ENCODE data around the gene PHACTR3.

Gene PHACTR3

GRCh38 chr20:59770851-59771250 lies 166.5 kb downstream of the PHACTR3 start:
- Histone ChIP-seq H3K27ac (ENCODE audit: low read length, poor library complexity, severe bottlenecking) (no peak overlapping the region), H2BK120ac (ENCODE audit: low read depth, low read length) (no peak overlapping the region), H2BK15ac (ENCODE audit: low read depth, poor library complexity, severe bottlenecking) (no peak overlapping the region), H3K14ac (ENCODE audit: low read length in 2 of 2) (no peak overlapping the region), H3K4ac (ENCODE audit: low read depth in 1 of 2, low read length in 2 of 2) (no peak overlapping the region), H3K9ac (ENCODE audit: low read length) (no peak overlapping the region), H3K23ac (ENCODE audit: low read length in 2 of 2) (no peak overlapping the region), H2AK5ac (ENCODE audit: low read length, severe bottlenecking) (no peak overlapping the region), H3K27me3 (ENCODE audit: control insufficient read depth in 1 of 2, insufficient read depth in 1 of 2, low read length in 2 of 2) (peaks cover 0 to 32% of the 10 kb centered on the region in 2 experiments), H3K4me3 (ENCODE audit: insufficient read depth in 1 of 2, low read depth in 1 of 2, low read length in 2 of 2) (no peak overlapping the region), H2BK12ac (ENCODE audit: low read length in 2 of 2) (no peak overlapping the region), H3K18ac (ENCODE audit: low read depth in 1 of 2, low read length in 2 of 2) (no peak overlapping the region), H3K9me3 (ENCODE audit: control insufficient read depth, low read length) (no peaks in the 10 kb centered on the region), H4K8ac (ENCODE audit: low read length) (no peak overlapping the region), H4K91ac (ENCODE audit: low read length) (no peak overlapping the region), H3K4me1 (ENCODE audit: control insufficient read depth, insufficient read depth, low read depth, low read length) (no peaks in the 10 kb centered on the region), H3K79me1 (replicated peaks; ENCODE audit: low read length, poor library complexity, severe bottlenecking) (no peaks in the 10 kb centered on the region), H2AFZ (ENCODE audit: low read depth, low read length) (no peak overlapping the region), H3K4me2 (ENCODE audit: low read length, poor library complexity, severe bottlenecking) (no peak overlapping the region), H2BK5ac (ENCODE audit: low read depth, low read length, poor library complexity, severe bottlenecking) (no peak overlapping the region), H3K36me3 (ENCODE audit: control insufficient read depth in 1 of 2, insufficient read depth in 2 of 2, low read depth in 1 of 2, low read length in 2 of 2) (no peaks in the 10 kb centered on the region)
- 69% methylated on average over 7 of the region's 7 CpGs for WGBS
- DNase-seq, result no peak

- Histone ChIP-seq H3K18ac (ENCODE audit: low read depth in 1 of 2, low read length in 2 of 2) (no peak overlapping the region), H2AFZ (ENCODE audit: low read depth, low read length) (no peak overlapping the region), H3K4ac (ENCODE audit: low read depth in 1 of 2, low read length in 2 of 2) (no peak overlapping the region), H3K4me2 (ENCODE audit: low read length, poor library complexity, severe bottlenecking) (no peak overlapping the region), H3K27me3 (ENCODE audit: control insufficient read depth in 1 of 2, insufficient read depth in 1 of 2, low read length in 2 of 2) (peaks cover 0 to 35% of the 10 kb centered on the region in 2 experiments), H2BK120ac (ENCODE audit: low read depth, low read length) (no peak overlapping the region), H3K4me1 (ENCODE audit: control insufficient read depth, insufficient read depth, low read depth, low read length) (no peaks in the 10 kb centered on the region), H3K79me1 (replicated peaks; ENCODE audit: low read length, poor library complexity, severe bottlenecking) (no peaks in the 10 kb centered on the region), H3K14ac (ENCODE audit: low read length in 2 of 2) (no peak overlapping the region), H4K8ac (ENCODE audit: low read length) (no peak overlapping the region), H2BK5ac (ENCODE audit: low read depth, low read length, poor library complexity, severe bottlenecking) (no peak overlapping the region), H2BK12ac (ENCODE audit: low read length in 2 of 2) (no peak overlapping the region), H2BK15ac (ENCODE audit: low read depth, poor library complexity, severe bottlenecking) (no peak overlapping the region), H2AK5ac (ENCODE audit: low read length, severe bottlenecking) (no peak overlapping the region), H3K9ac (ENCODE audit: low read length) (no peak overlapping the region), H4K91ac (ENCODE audit: low read length) (no peak overlapping the region), H3K4me3 (ENCODE audit: insufficient read depth in 1 of 2, low read depth in 1 of 2, low read length in 2 of 2) (no peak overlapping the region), H3K9me3 (ENCODE audit: control insufficient read depth, low read length) (no peaks in the 10 kb centered on the region), H3K36me3 (ENCODE audit: control insufficient read depth in 1 of 2, insufficient read depth in 2 of 2, low read depth in 1 of 2, low read length in 2 of 2) (no peaks in the 10 kb centered on the region), H3K23ac (ENCODE audit: low read length in 2 of 2) (no peak overlapping the region), H3K27ac (ENCODE audit: low read length, poor library complexity, severe bottlenecking) (no peak overlapping the region)
- 56% methylated on average over 11 of the region's 11 CpGs for WGBS
- no peak for DNase-seq
These were observed 167.4 kb downstream of the PHACTR3 start for GRCh38 chr20:59771506-59772372.

- Histone ChIP-seq H3K14ac (ENCODE audit: low read length in 2 of 2) (no peak overlapping the region), H2AK5ac (ENCODE audit: low read length, severe bottlenecking) (no peak overlapping the region), H2BK12ac (ENCODE audit: low read length in 2 of 2) (no peak overlapping the region), H3K79me1 (replicated peaks; ENCODE audit: low read length, poor library complexity, severe bottlenecking) (no peaks in the 10 kb centered on the region), H2AFZ (ENCODE audit: low read depth, low read length) (no peak overlapping the region), H2BK120ac (ENCODE audit: low read depth, low read length) (no peak overlapping the region), H2BK5ac (ENCODE audit: low read depth, low read length, poor library complexity, severe bottlenecking) (no peak overlapping the region), H3K9me3 (ENCODE audit: control insufficient read depth, low read length) (no peaks in the 10 kb centered on the region), H3K18ac (ENCODE audit: low read depth in 1 of 2, low read length in 2 of 2) (no peak overlapping the region), H3K4me3 (ENCODE audit: insufficient read depth in 1 of 2, low read depth in 1 of 2, low read length in 2 of 2) (no peak overlapping the region), H3K23ac (ENCODE audit: low read length in 2 of 2) (no peak overlapping the region), H4K91ac (ENCODE audit: low read length) (no peak overlapping the region), H3K4me2 (ENCODE audit: low read length, poor library complexity, severe bottlenecking) (no peak overlapping the region), H3K9ac (ENCODE audit: low read length) (no peak overlapping the region), H3K27me3 (ENCODE audit: control insufficient read depth in 1 of 2, insufficient read depth in 1 of 2, low read length in 2 of 2) (peaks cover 0 to 35% of the 10 kb centered on the region in 2 experiments), H3K27ac (ENCODE audit: low read length, poor library complexity, severe bottlenecking) (no peak overlapping the region), H3K36me3 (ENCODE audit: control insufficient read depth in 1 of 2, insufficient read depth in 2 of 2, low read depth in 1 of 2, low read length in 2 of 2) (no peaks in the 10 kb centered on the region), H3K4me1 (ENCODE audit: control insufficient read depth, insufficient read depth, low read depth, low read length) (no peaks in the 10 kb centered on the region), H2BK15ac (ENCODE audit: low read depth, poor library complexity, severe bottlenecking) (no peak overlapping the region), H3K4ac (ENCODE audit: low read depth in 1 of 2, low read length in 2 of 2) (no peak overlapping the region), H4K8ac (ENCODE audit: low read length) (no peak overlapping the region)
- WGBS, result 57% methylated on average over 5 of the region's 6 CpGs
- DNase-seq, result no peak
These were observed 168.0 kb downstream of the PHACTR3 start for GRCh38 chr20:59772373-59772705.

GRCh38 chr20:59772931-59773913 lies 168.9 kb downstream of the PHACTR3 start:
- H2BK15ac ChIP-seq (ENCODE audit: low read depth, poor library complexity, severe bottlenecking), result no peak overlapping the region
- H3K4ac ChIP-seq (ENCODE audit: low read depth in 1 of 2, low read length in 2 of 2), result no peak overlapping the region
- no peak overlapping the region for H3K18ac ChIP-seq (ENCODE audit: low read depth in 1 of 2, low read length in 2 of 2)
- H3K9ac ChIP-seq (ENCODE audit: low read length), result no peak overlapping the region
- no peak overlapping the region for H2AFZ ChIP-seq (ENCODE audit: low read depth, low read length)
- H3K27ac ChIP-seq (ENCODE audit: low read length, poor library complexity, severe bottlenecking), result no peak overlapping the region
- no peaks in the 10 kb centered on the region for H3K4me1 ChIP-seq (ENCODE audit: control insufficient read depth, insufficient read depth, low read depth, low read length)
- H3K36me3 ChIP-seq (ENCODE audit: control insufficient read depth in 1 of 2, insufficient read depth in 2 of 2, low read depth in 1 of 2, low read length in 2 of 2), result no peaks in the 10 kb centered on the region
- H4K8ac ChIP-seq (ENCODE audit: low read length), result no peak overlapping the region
- 79% methylated on average over 21 of the region's 21 CpGs for WGBS
- no peaks in the 10 kb centered on the region for H3K9me3 ChIP-seq (ENCODE audit: control insufficient read depth, low read length)
- H3K79me1 ChIP-seq (replicated peaks; ENCODE audit: low read length, poor library complexity, severe bottlenecking), result no peaks in the 10 kb centered on the region
- no peak overlapping the region for H3K14ac ChIP-seq (ENCODE audit: low read length in 2 of 2)
- no peak overlapping the region for H2BK120ac ChIP-seq (ENCODE audit: low read depth, low read length)
- H2BK5ac ChIP-seq (ENCODE audit: low read depth, low read length, poor library complexity, severe bottlenecking), result no peak overlapping the region
- H2BK12ac ChIP-seq (ENCODE audit: low read length in 2 of 2), result no peak overlapping the region
- peaks cover 0 to 26% of the 10 kb centered on the region in 2 experiments for H3K27me3 ChIP-seq (ENCODE audit: control insufficient read depth in 1 of 2, insufficient read depth in 1 of 2, low read length in 2 of 2)
- H3K4me2 ChIP-seq (ENCODE audit: low read length, poor library complexity, severe bottlenecking), result no peak overlapping the region
- H2AK5ac ChIP-seq (ENCODE audit: low read length, severe bottlenecking), result no peak overlapping the region
- H3K23ac ChIP-seq (ENCODE audit: low read length in 2 of 2), result no peak overlapping the region
- no peak for DNase-seq
- no peak overlapping the region for H3K4me3 ChIP-seq (ENCODE audit: insufficient read depth in 1 of 2, low read depth in 1 of 2, low read length in 2 of 2)
- no peak overlapping the region for H4K91ac ChIP-seq (ENCODE audit: low read length)
